Measurements from ENCODE around the gene SCYGR7.

GRCh38 chr2:227765788-227766372 is 37.7 kb downstream of the SCYGR7 start:
- TF ChIP-seq CTCF (IDR thresholded peaks at IDR 0.05) (no peak), ZFX (IDR thresholded peaks at IDR 0.05; ENCODE audit: borderline replicate concordance) (no peak)

Data from 22Rv1 (cell line).